ENCODE results near the gene METAP2. TPM values are rescaled to one million over a fixed set of nuclear protein-coding genes. Genes with fewer than 3 reads are reported as not detected.

Gene METAP2
- total and polyA plus RNA-seq, 2 donors (not counting 3 experiments of a cell fraction or from before 2014, with no cell fraction given), result 28.5 to 105 TPM

DNA sequence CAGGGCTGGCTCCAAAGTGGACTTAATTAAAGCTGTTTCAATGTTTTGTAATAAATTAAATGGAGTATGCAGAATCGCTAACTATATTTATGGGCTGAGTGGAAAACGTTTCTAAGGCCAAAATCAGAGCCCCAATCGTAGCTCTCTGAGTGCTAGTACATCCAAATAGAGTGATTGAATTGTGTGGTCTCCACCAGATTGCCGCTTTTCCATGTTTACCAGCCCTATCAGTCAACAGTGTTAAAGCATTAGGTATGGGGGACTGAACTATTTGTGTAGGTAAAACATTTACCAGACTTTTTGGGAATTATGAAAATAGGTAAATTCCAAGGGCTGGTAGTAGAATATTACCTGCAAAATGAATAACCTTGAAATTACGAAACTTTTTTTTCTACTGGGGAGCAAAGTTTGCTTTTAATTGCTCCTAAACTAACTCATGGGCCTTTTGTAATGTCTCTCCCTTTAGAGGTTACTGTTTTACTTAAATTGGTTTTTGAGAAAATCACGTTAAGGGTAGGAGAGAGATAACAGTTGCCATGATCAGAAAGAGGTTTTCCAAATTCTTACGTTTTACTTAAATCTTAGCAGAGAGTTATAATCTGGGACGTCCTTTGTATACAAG, 28.0 kb upstream of the METAP2 start:
- H2AFZ ChIP-seq (ENCODE audit: low read depth, low read length), result no peak overlapping the region
- BruUV-seq (replicated peaks), result no TSS peak
- H3K79me2 ChIP-seq (ENCODE audit: control insufficient read depth, insufficient read depth, low read length), result no peaks in the 10 kb centered on the region
- no peak overlapping the region for H3K4me2 ChIP-seq (ENCODE audit: insufficient read depth, low read length)
- H3K9me1 ChIP-seq (replicated peaks; ENCODE audit: control insufficient read depth, extremely low read depth, insufficient read depth, low read length), result no peaks in the 10 kb centered on the region
- no peak overlapping the region for H3K9ac ChIP-seq (replicated peaks; ENCODE audit: extremely low read depth, insufficient read depth, low read length)
- no peak overlapping the region for H3K4me3 ChIP-seq (replicated peaks in 1 of 3; ENCODE audit: insufficient read depth in 1 of 3, low read depth in 1 of 3, low read length in 3 of 3)
- no peaks in the 10 kb centered on the region for H3K9me3 ChIP-seq (replicated peaks; ENCODE audit: control insufficient read depth, insufficient read depth, low read length)
- H3K27ac ChIP-seq (ENCODE audit: insufficient read depth, low read depth, low read length), result no peak overlapping the region
- dilution Hi-C loops (cut with MboI; ENCODE audit: extremely low pct_ligation_motif_present, low sequenced_read_pairs), result no loop called here
- intact Hi-C loops (cut with micrococcal nuclease), result no loop called here
- ChIA-PET CTCF (interaction anchor here (1.1 kb wide), 1 partner anchor 88 kb away, joined by 4 read pairs; no protein-coding TSS in a partner anchor), POLR2A (no interaction called here)
- DNase-seq (ENCODE audit: low read depth, low spot score) (no peak), FAIRE-seq (no peak)
- peaks cover 27 to 33% of the 10 kb centered on the region in 2 experiments for H3K27me3 ChIP-seq (ENCODE audit: control insufficient read depth in 2 of 2, insufficient read depth in 2 of 2, low read length in 2 of 2)
- no peaks in the 10 kb centered on the region for H3K36me3 ChIP-seq (ENCODE audit: control insufficient read depth in 2 of 2, extremely low read depth in 1 of 2, insufficient read depth in 2 of 2, low read length in 2 of 2)
- H4K20me1 ChIP-seq (replicated peaks; ENCODE audit: control insufficient read depth, extremely low read depth, insufficient read depth, low read length), result no peaks in the 10 kb centered on the region
- TF ChIP-seq POLR2AphosphoS5 (IDR thresholded peaks at IDR 0.05; ENCODE audit: insufficient read depth, low read depth, low read length) (no peak), MYC (IDR thresholded peaks at IDR 0.05; ENCODE audit: low read depth, low read length) (no peak)
- H3K4me1 ChIP-seq (ENCODE audit: control insufficient read depth, extremely low read depth, insufficient read depth, low read length), result no peaks in the 10 kb centered on the region

- DNase-seq (ENCODE audit: low read depth, low spot score) (no peak), FAIRE-seq (no peak)
- Histone ChIP-seq H3K9me1 (replicated peaks; ENCODE audit: control insufficient read depth, extremely low read depth, insufficient read depth, low read length) (no peaks in the 10 kb centered on the region), H3K27ac (ENCODE audit: insufficient read depth, low read depth, low read length) (no peak overlapping the region), H4K20me1 (replicated peaks; ENCODE audit: control insufficient read depth, extremely low read depth, insufficient read depth, low read length) (no peaks in the 10 kb centered on the region), H3K4me1 (ENCODE audit: control insufficient read depth, extremely low read depth, insufficient read depth, low read length) (no peaks in the 10 kb centered on the region), H2AFZ (ENCODE audit: low read depth, low read length) (peak overlapping the region; percentile 20), H3K9me3 (replicated peaks; ENCODE audit: control insufficient read depth, insufficient read depth, low read length) (no peaks in the 10 kb centered on the region), H3K36me3 (ENCODE audit: control insufficient read depth in 2 of 2, extremely low read depth in 1 of 2, insufficient read depth in 2 of 2, low read length in 2 of 2) (no peaks in the 10 kb centered on the region), H3K27me3 (ENCODE audit: control insufficient read depth in 2 of 2, insufficient read depth in 2 of 2, low read length in 2 of 2) (peaks cover 27 to 33% of the 10 kb centered on the region in 2 experiments), H3K79me2 (ENCODE audit: control insufficient read depth, insufficient read depth, low read length) (no peaks in the 10 kb centered on the region), H3K4me2 (ENCODE audit: insufficient read depth, low read length) (no peak overlapping the region), H3K4me3 (replicated peaks in 1 of 3; ENCODE audit: insufficient read depth in 1 of 3, low read depth in 1 of 3, low read length in 3 of 3) (no peak overlapping the region), H3K9ac (replicated peaks; ENCODE audit: extremely low read depth, insufficient read depth, low read length) (no peak overlapping the region)
- dilution Hi-C loops (cut with MboI; ENCODE audit: extremely low pct_ligation_motif_present, low sequenced_read_pairs), result no loop called here
- intact Hi-C loops (cut with micrococcal nuclease), result no loop called here
- TF ChIP-seq CTCF (IDR thresholded peaks at IDR 0.05; ENCODE audit: extremely low read depth in 1 of 2, insufficient read depth in 1 of 2, low read depth in 1 of 2, low read length in 2 of 2) (no peak), FOS (IDR thresholded peaks at IDR 0.05; ENCODE audit: borderline replicate concordance, insufficient read depth, low read length) (no peak), GATA2 (IDR thresholded peaks at IDR 0.05; ENCODE audit: insufficient read depth, insufficient read length, low read depth, low read length) (no peak), JUN (IDR thresholded peaks at IDR 0.05; ENCODE audit: borderline replicate concordance, insufficient read depth, insufficient read length, low read depth) (no peak), MYC (IDR thresholded peaks at IDR 0.05; ENCODE audit: low read depth, low read length) (no peak), POLR2AphosphoS5 (IDR thresholded peaks at IDR 0.05; ENCODE audit: insufficient read depth, low read depth, low read length) (no peak), EZH2 (IDR thresholded peaks at IDR 0.05; ENCODE audit: borderline replicate concordance, low read depth, low read length, severe bottlenecking) (no peak), POLR2A (IDR thresholded peaks at IDR 0.05; ENCODE audit: low read depth, low read length) (no peak)
- TF ChIP-seq, protein P1, sequence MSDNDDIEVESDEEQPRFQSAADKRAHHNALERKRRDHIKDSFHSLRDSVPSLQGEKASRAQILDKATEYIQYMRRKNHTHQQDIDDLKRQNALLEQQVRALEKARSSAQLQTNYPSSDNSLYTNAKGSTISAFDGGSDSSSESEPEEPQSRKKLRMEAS (IDR thresholded peaks at IDR 0.05; ENCODE audit: insufficient read depth, insufficient read length), result no peak
- ChIA-PET POLR2A (no interaction called here), CTCF (interaction anchor here (1.1 kb wide), 1 partner anchor 88 kb away, joined by 4 read pairs; no protein-coding TSS in a partner anchor)
- BruUV-seq (replicated peaks), result no TSS peak
Observed at GRCh38 chr12:95446506-95446900, 27.4 kb upstream of the METAP2 start.

All from endothelial cell of umbilical vein (primary cell).